CD4-positive, alpha-beta T cell (primary cell): Measurements from ENCODE around the gene ZNF574. TPM values are rescaled to one million over a fixed set of nuclear protein-coding genes. Genes with fewer than 3 reads are reported as not detected.

Experiments
- ATAC-seq: fragments of 200-7000 bp; cut with Tn5 transposase; one replicate; pipeline ENCODE4 v1.10.0; 2022; ENCODE audit warnings: mild to moderate bottlenecking; ENCODE audit not compliant: poor library complexity
- CTCF ChIA-PET: fragments of 350-600 bp; sonication (Branson Sonifier 250); formaldehyde crosslinking; loops from one replicate; lab custom pipeline; 2021; ENCODE audit warnings: antibody characterized with exemption, inconsistent platforms; lab: Charles Lee
- POLR2A ChIA-PET: fragments of 350-600 bp; sonication (Branson Sonifier 250); formaldehyde crosslinking; loops from one replicate; lab custom pipeline; 2021; ENCODE audit warnings: antibody characterized with exemption, inconsistent platforms; lab: Charles Lee
- DNase-seq, 14 experiments: peaks; one replicate each; pipeline ENCODE4 v3.0.0-alpha.2; 2013 to 2020; ENCODE audit warnings: mixed read lengths in 2 of 14
- H3K27ac ChIP-seq, 2 donors: one replicate each; pipeline versions ENCODE4 v1.5.1 to v1.7.0; 2013; ENCODE audit warnings: low read length in 2 of 2, low read depth in 1 of 2, mild to moderate bottlenecking in 1 of 2
- H3K27me3 ChIP-seq, 2 experiments: 1 replicate in 1 of 2; 2 replicates in 1 of 2; pipeline versions ENCODE4 v1.6.1 to v1.7.0; 2013; ENCODE audit warnings: low read length in 2 of 2, control low read depth in 1 of 2, mild to moderate bottlenecking in 1 of 2, moderate library complexity in 1 of 2; ENCODE audit not compliant: insufficient read depth in 2 of 2, control insufficient read depth in 1 of 2
- H3K36me3 ChIP-seq: one replicate; pipeline ENCODE4 v1.6.1; 2013; ENCODE audit warnings: low read length, control low read depth; ENCODE audit not compliant: insufficient read depth
- H3K4me1 ChIP-seq: one replicate; pipeline ENCODE4 v1.6.1; 2013; ENCODE audit warnings: low read length, control low read depth; ENCODE audit not compliant: insufficient read depth
- H3K4me3 ChIP-seq: one replicate; pipeline ENCODE4 v1.5.1; 2013; ENCODE audit warnings: mild to moderate bottlenecking, low read length, moderate library complexity
- H3K9me3 ChIP-seq, 2 experiments: 1 replicate in 1 of 2; 2 replicates in 1 of 2; pipeline versions ENCODE4 v1.6.1 to v1.7.0; 2013; ENCODE audit warnings: low read length in 2 of 2, mild to moderate bottlenecking in 2 of 2, control low read depth in 1 of 2, moderate library complexity in 1 of 2; ENCODE audit not compliant: control insufficient read depth in 1 of 2, insufficient read depth in 1 of 2
- H3K27ac Mint-ChIP-seq: one replicate; pipeline ENCODE4 v1.8.0; 2020; ENCODE audit warnings: mixed read lengths
- H3K27me3 Mint-ChIP-seq: one replicate; pipeline ENCODE4 v1.8.0; 2021; ENCODE audit warnings: mixed read lengths
- H3K36me3 Mint-ChIP-seq: one replicate; pipeline ENCODE4 v1.8.0; 2021; ENCODE audit warnings: low read depth, mixed read lengths
- H3K4me1 Mint-ChIP-seq: one replicate; pipeline ENCODE4 v1.8.0; 2021; ENCODE audit warnings: low read depth, mixed read lengths
- H3K4me3 Mint-ChIP-seq: one replicate; pipeline ENCODE4 v1.8.0; 2020; ENCODE audit warnings: mild to moderate bottlenecking, mixed read lengths
- H3K9me3 Mint-ChIP-seq: one replicate; pipeline ENCODE4 v1.8.0; 2020; ENCODE audit warnings: mixed read lengths
- intact Hi-C, 2 experiments: fragments of 100-400 bp; cut with DNase I in 1 of 2; cut with micrococcal nuclease in 1 of 2; formaldehyde crosslinking; loops; one replicate each; pipeline versions ENCODE4 v1.15.1 to v1.9.0; 2023 to 2025; cut with DNase I, micrococcal nuclease
- total RNA-seq, 174 experiments: library from RNA in 2 of 174; stranded (reverse) in 2 of 174; gene quantifications; one replicate each; pipeline ENCODE4 v1.2.3 and lab custom pipeline; 2021 to 2026
- TF ChIP-seq, protein P1 (sequence below): fragments of 200-600 bp; IDR thresholded peaks from one replicate; pipeline ENCODE4 v1.8.0; 2022; ENCODE audit warnings: antibody characterized with exemption, mild to moderate bottlenecking

The ZNF574 gene
- total RNA-seq, 2 experiments from 2014 or later: 21.5 to 24.0 TPM

DNA sequence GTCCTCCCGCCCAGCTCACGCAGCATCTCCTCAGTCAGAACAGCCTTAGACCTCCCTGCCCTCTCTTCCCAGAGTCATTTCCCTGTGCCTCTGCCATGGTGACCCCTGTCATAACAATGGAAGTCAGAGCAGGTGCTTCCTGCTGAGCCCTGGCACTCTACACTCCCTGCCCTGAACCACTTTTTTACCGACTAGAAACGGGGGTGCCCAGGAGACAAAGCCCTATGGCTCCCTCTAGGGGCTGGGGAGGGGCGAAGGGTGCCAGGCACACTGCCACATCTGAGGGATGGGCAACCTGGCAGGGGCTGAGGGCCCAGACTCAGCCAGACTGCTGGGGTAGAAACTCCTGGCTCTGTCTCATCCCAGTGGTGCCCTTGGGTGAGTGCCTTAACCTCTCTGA is 16.4 kb downstream of the ZNF574 start:
- Mint-ChIP-seq H3K36me3 (peaks cover 44% of the 10 kb centered on the region), H3K4me1 (peaks cover 18% of the 10 kb centered on the region), H3K27ac (peak overlapping the region; percentile 32), H3K27me3 (no peaks in the 10 kb centered on the region), H3K4me3 (no peak overlapping the region), H3K9me3 (no peaks in the 10 kb centered on the region)
- no peak overlapping the region for H3K27ac ChIP-seq
- H3K27me3 ChIP-seq: no peaks in the 10 kb centered on the region
- peaks cover 25% of the 10 kb centered on the region for H3K4me1 ChIP-seq
- H3K36me3 ChIP-seq: peaks cover 46% of the 10 kb centered on the region
- ATAC-seq (peak; percentile 64), DNase-seq (peak in 10 of 14 experiments; percentile 14 to 68 (median 38))
- TF ChIP-seq, protein P1, sequence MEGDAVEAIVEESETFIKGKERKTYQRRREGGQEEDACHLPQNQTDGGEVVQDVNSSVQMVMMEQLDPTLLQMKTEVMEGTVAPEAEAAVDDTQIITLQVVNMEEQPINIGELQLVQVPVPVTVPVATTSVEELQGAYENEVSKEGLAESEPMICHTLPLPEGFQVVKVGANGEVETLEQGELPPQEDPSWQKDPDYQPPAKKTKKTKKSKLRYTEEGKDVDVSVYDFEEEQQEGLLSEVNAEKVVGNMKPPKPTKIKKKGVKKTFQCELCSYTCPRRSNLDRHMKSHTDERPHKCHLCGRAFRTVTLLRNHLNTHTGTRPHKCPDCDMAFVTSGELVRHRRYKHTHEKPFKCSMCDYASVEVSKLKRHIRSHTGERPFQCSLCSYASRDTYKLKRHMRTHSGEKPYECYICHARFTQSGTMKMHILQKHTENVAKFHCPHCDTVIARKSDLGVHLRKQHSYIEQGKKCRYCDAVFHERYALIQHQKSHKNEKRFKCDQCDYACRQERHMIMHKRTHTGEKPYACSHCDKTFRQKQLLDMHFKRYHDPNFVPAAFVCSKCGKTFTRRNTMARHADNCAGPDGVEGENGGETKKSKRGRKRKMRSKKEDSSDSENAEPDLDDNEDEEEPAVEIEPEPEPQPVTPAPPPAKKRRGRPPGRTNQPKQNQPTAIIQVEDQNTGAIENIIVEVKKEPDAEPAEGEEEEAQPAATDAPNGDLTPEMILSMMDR: peak; percentile 47
- H3K9me3 ChIP-seq: no peaks in the 10 kb centered on the region
- H3K4me3 ChIP-seq: no peak overlapping the region
- intact Hi-C loops: no loop called here
- POLR2A ChIA-PET: no interaction called here
- CTCF ChIA-PET: interaction anchor here (0.9 kb wide), 1 partner anchor 16 kb away, joined by 3 read pairs; the partner anchor contains the start of gene ZNF574

GRCh38 chr19:42093505-42093904 is 17.5 kb downstream of the ZNF574 start:
- H3K4me3 ChIP-seq: no peak overlapping the region
- intact Hi-C loops: no loop called here
- CTCF ChIA-PET: interaction anchor here (0.7 kb wide), 1 partner anchor 71 kb away, joined by 3 read pairs; no protein-coding TSS in a partner anchor
- peaks cover 56% of the 10 kb centered on the region for H3K36me3 ChIP-seq
- no peaks in the 10 kb centered on the region for H3K9me3 ChIP-seq
- no peak overlapping the region for H3K4me3 Mint-ChIP-seq
- no peaks in the 10 kb centered on the region for H3K9me3 Mint-ChIP-seq
- H3K27me3 Mint-ChIP-seq: no peaks in the 10 kb centered on the region
- no peaks in the 10 kb centered on the region for H3K27me3 ChIP-seq
- POLR2A ChIA-PET: no interaction called here
- no peak overlapping the region for H3K27ac Mint-ChIP-seq
- ATAC-seq: no peak
- TF ChIP-seq, protein P1: no peak
- H3K36me3 Mint-ChIP-seq: peaks cover 52% of the 10 kb centered on the region
- no peak for DNase-seq
- H3K4me1 ChIP-seq: peaks cover 25% of the 10 kb centered on the region
- no peak overlapping the region for H3K27ac ChIP-seq
- H3K4me1 Mint-ChIP-seq: peaks cover 18% of the 10 kb centered on the region

- TF ChIP-seq, protein P1: no peak
- DNase-seq: no peak
- peaks cover 18% of the 10 kb centered on the region for H3K4me1 Mint-ChIP-seq
- POLR2A ChIA-PET: no interaction called here
- H3K4me3 ChIP-seq: no peak overlapping the region
- H3K36me3 Mint-ChIP-seq: peaks cover 55% of the 10 kb centered on the region
- H3K9me3 Mint-ChIP-seq: no peaks in the 10 kb centered on the region
- peaks cover 22% of the 10 kb centered on the region for H3K4me1 ChIP-seq
- intact Hi-C loops: no loop called here
- no peak for ATAC-seq
- H3K27ac Mint-ChIP-seq: no peak overlapping the region
- peaks cover 60% of the 10 kb centered on the region for H3K36me3 ChIP-seq
- CTCF ChIA-PET: no interaction called here
- H3K4me3 Mint-ChIP-seq: no peak overlapping the region
- no peaks in the 10 kb centered on the region for H3K9me3 ChIP-seq
- no peaks in the 10 kb centered on the region for H3K27me3 ChIP-seq
- H3K27ac ChIP-seq: no peak overlapping the region
- H3K27me3 Mint-ChIP-seq: no peaks in the 10 kb centered on the region
Measured at GRCh38 chr19:42093926-42094325, 18.0 kb downstream of the ZNF574 start.
